ENCODE results near the gene CUX1.
"Not testable (repeated sequence)": the region's sequence is repeated elsewhere in the genome, so short reads cannot be mapped to it uniquely, and the experiment has no call there.

The CUX1 gene

GRCh38 chr7:102103027-102103372, 285.6 kb downstream of the CUX1 start:
- DNase-seq (ENCODE audit: low spot score) = no peak

- no peak for DNase-seq (ENCODE audit: low spot score)
Observed at GRCh38 chr7:102104245-102104644, 286.8 kb downstream of the CUX1 start.

GRCh38 chr7:102106625-102107024, 289.2 kb downstream of the CUX1 start:
- DNase-seq (ENCODE audit: low spot score) = no peak

- DNase-seq (ENCODE audit: low spot score) = no peak
Observed at GRCh38 chr7:102107474-102108104, 290.2 kb downstream of the CUX1 start.

GRCh38 chr7:102111061-102112041, 293.9 kb downstream of the CUX1 start:
- DNase-seq (ENCODE audit: low spot score) = peak; percentile 64

GRCh38 chr7:102115181-102115580, 297.8 kb downstream of the CUX1 start:
- no peak for DNase-seq (ENCODE audit: low spot score)

- no peak for DNase-seq (ENCODE audit: low spot score)
Observed at GRCh38 chr7:102115931-102116330, 298.5 kb downstream of the CUX1 start.

- DNase-seq (ENCODE audit: low spot score) = no peak
Observed at GRCh38 chr7:102117743-102118142, 300.3 kb downstream of the CUX1 start.

- peak; percentile 81 for DNase-seq (ENCODE audit: low spot score)
Observed at GRCh38 chr7:102119213-102119651, 301.8 kb downstream of the CUX1 start.

- no peak for DNase-seq (ENCODE audit: low spot score)
Observed at GRCh38 chr7:102119925-102120324, 302.5 kb downstream of the CUX1 start.

GRCh38 chr7:102120666-102121195, 303.3 kb downstream of the CUX1 start:
- no peak for DNase-seq (ENCODE audit: low spot score)

GRCh38 chr7:102122026-102122425, 304.6 kb downstream of the CUX1 start:
- DNase-seq (ENCODE audit: low spot score) = no peak

- DNase-seq (ENCODE audit: low spot score) = no peak
Observed at GRCh38 chr7:102125127-102125596, 307.7 kb downstream of the CUX1 start.

- no peak for DNase-seq (ENCODE audit: low spot score)
Observed at GRCh38 chr7:102128303-102128702, 310.9 kb downstream of the CUX1 start.

GRCh38 chr7:102129636-102130370, 312.4 kb downstream of the CUX1 start:
- DNase-seq (ENCODE audit: low spot score) = no peak

- DNase-seq (ENCODE audit: low spot score) = no peak
Observed at GRCh38 chr7:102132209-102132752, 314.9 kb downstream of the CUX1 start.

- DNase-seq (ENCODE audit: low spot score) = no peak
Observed at GRCh38 chr7:102138676-102139075, 321.2 kb downstream of the CUX1 start.

GRCh38 chr7:102140952-102141370, 323.5 kb downstream of the CUX1 start:
- peak; percentile 31 for DNase-seq (ENCODE audit: low spot score)

GRCh38 chr7:102142433-102142832, 325.0 kb downstream of the CUX1 start:
- DNase-seq (ENCODE audit: low spot score) = not testable (repeated sequence)

GRCh38 chr7:102146122-102146521, 328.7 kb downstream of the CUX1 start:
- DNase-seq (ENCODE audit: low spot score) = peak; percentile 60

GRCh38 chr7:102147008-102147407, 329.6 kb downstream of the CUX1 start:
- DNase-seq (ENCODE audit: low spot score) = no peak

- no peak for DNase-seq (ENCODE audit: low spot score)
Observed at GRCh38 chr7:102148799-102149198, 331.4 kb downstream of the CUX1 start.

Data from putamen (tissue), 1 donor.